Stimulated activated CD8-positive, alpha-beta memory T cell treated with anti-CD3 and anti-CD28 coated beads, Interleukin-7, amount 100 ng/mL, for 4 hours (primary cell): Measurements from ENCODE around the gene LCE3A.
"Not testable (repeated sequence)": the region's sequence is repeated elsewhere in the genome, so short reads cannot be mapped to it uniquely, and the experiment has no call there.

Experiments
- DNase-seq, 2 donors: peaks; one replicate each; pipeline ENCODE4 v3.0.0-alpha.2; 2020; ENCODE audit warnings: low read depth in 2 of 2

The LCE3A gene

GRCh38 chr1:152622803-152623202 is at the start of gene LCE3A:
LCE3A (minus strand) TSS chr1:152623103; CDS start chr1:152623103, 0 bp downstream.
- no peak for DNase-seq

GRCh38 chr1:152667648-152668047 is 44.7 kb upstream of the LCE3A start:
- no peak for DNase-seq

GRCh38 chr1:152666171-152666570 is 43.3 kb upstream of the LCE3A start:
- DNase-seq = not testable (repeated sequence)

GRCh38 chr1:152663098-152663497 is 40.2 kb upstream of the LCE3A start, which contains the start of gene LCE2D:
LCE2D (plus strand) TSS chr1:152663380; CDS start chr1:152664106, 726 bp downstream.
- DNase-seq = no peak

- DNase-seq = no peak
Observed at GRCh38 chr1:152658649-152659048, 35.7 kb upstream of the LCE3A start.

GRCh38 chr1:152657677-152658076 is 34.8 kb upstream of the LCE3A start:
- DNase-seq = no peak

GRCh38 chr1:152656459-152656858 is 33.6 kb upstream of the LCE3A start:
- no peak for DNase-seq

- peak; percentile 5 to 11 for DNase-seq
Observed at GRCh38 chr1:152654110-152654509, 31.2 kb upstream of the LCE3A start.

- DNase-seq = no peak
Observed at GRCh38 chr1:152646656-152647055, 23.8 kb upstream of the LCE3A start.

GRCh38 chr1:152645146-152645545 is 22.2 kb upstream of the LCE3A start:
- DNase-seq = no peak

- DNase-seq = no peak
Observed at GRCh38 chr1:152643945-152644344, 21.0 kb upstream of the LCE3A start.

- DNase-seq = no peak
Observed at GRCh38 chr1:152640351-152640750, 17.4 kb upstream of the LCE3A start.

GRCh38 chr1:152630596-152630995 is 7.7 kb upstream of the LCE3A start:
- DNase-seq = no peak

GRCh38 chr1:152626744-152627143 is 3.8 kb upstream of the LCE3A start:
- DNase-seq = no peak

GRCh38 chr1:152623203-152623844 is 421 bp upstream of the LCE3A start:
- DNase-seq = no peak

GRCh38 chr1:152621993-152622392 is 910 bp downstream of the LCE3A start:
- no peak for DNase-seq

- no peak for DNase-seq
Observed at GRCh38 chr1:152613511-152613910, 9.4 kb downstream of the LCE3A start, which contains the start of gene LCE3B. LCE3B (plus strand) TSS chr1:152613811; CDS start chr1:152613811, 0 bp downstream.

- DNase-seq = no peak
Observed at GRCh38 chr1:152599934-152600333, 23.0 kb downstream of the LCE3A start, which contains the start of gene LCE3C. LCE3C (plus strand) TSS chr1:152600234; CDS start chr1:152600732, 498 bp downstream.

GRCh38 chr1:152596986-152597385 is 25.9 kb downstream of the LCE3A start:
- no peak for DNase-seq

GRCh38 chr1:152585586-152585985 is 37.3 kb downstream of the LCE3A start:
- DNase-seq = no peak

- DNase-seq = no peak
Observed at GRCh38 chr1:152582647-152583046, 40.3 kb downstream of the LCE3A start.

GRCh38 chr1:152580433-152580832 is 42.5 kb downstream of the LCE3A start, which contains the start of gene LCE3D:
LCE3D (minus strand) TSS chr1:152580516; CDS start chr1:152579936, 580 bp downstream.
- DNase-seq = no peak

GRCh38 chr1:152579526-152579925 is 43.4 kb downstream of the LCE3A start:
- not testable (repeated sequence) for DNase-seq

GRCh38 chr1:152577168-152577567 is 45.7 kb downstream of the LCE3A start:
- no peak for DNase-seq
